Measurements from ENCODE around the gene CHCHD6.
A peak's percentile ranks its signal among the peaks of the same experiment; 100 is the strongest.

CHCHD6 gene

DNA sequence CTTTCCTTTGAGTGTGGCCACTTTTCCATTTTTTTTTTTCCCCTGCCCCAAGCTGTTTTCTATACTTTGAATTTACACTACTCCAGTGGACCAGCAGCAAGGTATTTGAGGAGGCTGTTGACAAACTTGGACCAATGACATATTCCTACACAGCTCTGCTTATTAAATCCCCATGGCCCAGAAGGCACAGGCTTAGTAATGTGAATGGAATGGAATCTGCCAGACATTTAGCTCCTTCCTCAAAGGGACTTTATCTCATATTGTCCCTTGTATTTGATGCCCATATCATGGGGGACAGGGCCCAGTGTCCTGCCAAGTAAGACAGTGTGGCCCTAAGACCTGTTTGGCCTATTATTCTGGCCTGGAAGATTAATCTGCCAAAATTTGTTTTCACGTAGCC, 107.5 kb downstream of the CHCHD6 start:
- peaks cover 9% of the 10 kb centered on the region for H3K4me1 ChIP-seq (ENCODE audit: control insufficient read depth, insufficient read depth, low read length)
- H3K9ac ChIP-seq (ENCODE audit: low read depth, low read length), result no peak overlapping the region

GRCh38 chr3:126816298-126816697, 112.3 kb downstream of the CHCHD6 start:
- no peak overlapping the region for H3K4me3 ChIP-seq (ENCODE audit: low read depth, low read length)
- peak overlapping the region; percentile 42 for H3K27ac ChIP-seq (ENCODE audit: low read depth, low read length)
- no peaks in the 10 kb centered on the region for H3K36me3 ChIP-seq (ENCODE audit: control insufficient read depth, insufficient read depth, low read length)
- no peaks in the 10 kb centered on the region for H3K27me3 ChIP-seq (ENCODE audit: control insufficient read depth, insufficient read depth, low read length)
- H3K9ac ChIP-seq (ENCODE audit: low read depth, low read length), result no peak overlapping the region
- peaks cover 25% of the 10 kb centered on the region for H3K4me1 ChIP-seq (ENCODE audit: control insufficient read depth, insufficient read depth, low read length)
- H3K9me3 ChIP-seq (ENCODE audit: control insufficient read depth, insufficient read depth, low read length), result no peaks in the 10 kb centered on the region

More for the DNA sequence above, 107.5 kb downstream of the CHCHD6 start:
- Histone ChIP-seq H3K27ac (ENCODE audit: low read depth, low read length) (no peak overlapping the region), H3K27me3 (ENCODE audit: control insufficient read depth, insufficient read depth, low read length) (no peaks in the 10 kb centered on the region), H3K4me3 (ENCODE audit: low read depth, low read length) (no peak overlapping the region), H3K36me3 (ENCODE audit: control insufficient read depth, insufficient read depth, low read length) (no peaks in the 10 kb centered on the region), H3K9me3 (ENCODE audit: control insufficient read depth, insufficient read depth, low read length) (no peaks in the 10 kb centered on the region)

DNA sequence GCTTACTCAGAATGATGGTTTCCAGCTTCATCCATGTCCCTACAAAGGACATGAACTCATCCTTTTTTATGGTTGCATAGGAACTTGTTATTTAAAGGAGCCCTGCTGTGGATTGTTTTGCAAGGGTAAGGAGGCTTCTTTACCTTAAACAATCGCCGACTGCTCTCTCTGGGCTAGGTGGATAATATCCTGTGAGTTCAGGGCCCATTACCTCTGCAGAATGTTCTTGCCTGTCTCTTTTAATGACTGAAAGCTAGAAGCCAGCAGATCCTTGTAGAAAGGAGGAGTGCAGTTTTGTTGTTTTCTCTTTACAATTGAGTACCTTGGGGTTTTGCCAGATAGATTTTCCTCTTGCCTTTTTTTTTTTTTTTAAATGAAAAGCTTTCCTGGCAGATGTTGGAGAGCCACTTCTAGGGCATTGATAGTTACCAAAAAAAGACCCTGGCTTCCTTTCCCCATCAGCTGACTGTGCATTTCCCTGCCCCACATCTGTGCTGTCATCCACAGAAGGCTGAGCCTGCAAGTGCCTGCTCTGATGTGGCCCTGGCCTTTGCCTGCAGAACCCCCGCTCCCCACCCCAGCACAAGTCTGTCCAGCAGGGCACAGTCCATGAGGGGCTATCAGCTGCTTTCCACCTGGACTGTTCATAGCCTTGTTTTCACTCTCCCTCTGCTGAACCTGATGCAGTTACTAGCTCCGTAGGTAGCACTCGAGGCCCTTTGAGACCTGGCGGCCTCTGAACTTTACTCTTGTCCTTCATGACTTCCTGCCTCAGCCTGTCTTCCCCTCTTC, 113.1 kb downstream of the CHCHD6 start:
- peak overlapping the region; percentile 35 for H3K27ac ChIP-seq (ENCODE audit: low read depth, low read length)
- no peaks in the 10 kb centered on the region for H3K36me3 ChIP-seq (ENCODE audit: control insufficient read depth, insufficient read depth, low read length)
- no peaks in the 10 kb centered on the region for H3K9me3 ChIP-seq (ENCODE audit: control insufficient read depth, insufficient read depth, low read length)
- H3K27me3 ChIP-seq (ENCODE audit: control insufficient read depth, insufficient read depth, low read length), result no peaks in the 10 kb centered on the region
- peak overlapping the region; percentile 34; the same call in 1 of the 2 replicates for H3K4me3 ChIP-seq (ENCODE audit: low read depth, low read length)
- no peak overlapping the region for H3K9ac ChIP-seq (ENCODE audit: low read depth, low read length)
- peaks cover 25% of the 10 kb centered on the region for H3K4me1 ChIP-seq (ENCODE audit: control insufficient read depth, insufficient read depth, low read length)

- no peak overlapping the region for H3K9ac ChIP-seq (ENCODE audit: low read depth, low read length)
- H3K27ac ChIP-seq (ENCODE audit: low read depth, low read length), result no peak overlapping the region
- no peaks in the 10 kb centered on the region for H3K9me3 ChIP-seq (ENCODE audit: control insufficient read depth, insufficient read depth, low read length)
- H3K27me3 ChIP-seq (ENCODE audit: control insufficient read depth, insufficient read depth, low read length), result no peaks in the 10 kb centered on the region
- H3K4me3 ChIP-seq (ENCODE audit: low read depth, low read length), result no peak overlapping the region
- peaks cover 25% of the 10 kb centered on the region for H3K4me1 ChIP-seq (ENCODE audit: control insufficient read depth, insufficient read depth, low read length)
- no peaks in the 10 kb centered on the region for H3K36me3 ChIP-seq (ENCODE audit: control insufficient read depth, insufficient read depth, low read length)
Measured at GRCh38 chr3:126817781-126818180, 113.7 kb downstream of the CHCHD6 start.

DNA sequence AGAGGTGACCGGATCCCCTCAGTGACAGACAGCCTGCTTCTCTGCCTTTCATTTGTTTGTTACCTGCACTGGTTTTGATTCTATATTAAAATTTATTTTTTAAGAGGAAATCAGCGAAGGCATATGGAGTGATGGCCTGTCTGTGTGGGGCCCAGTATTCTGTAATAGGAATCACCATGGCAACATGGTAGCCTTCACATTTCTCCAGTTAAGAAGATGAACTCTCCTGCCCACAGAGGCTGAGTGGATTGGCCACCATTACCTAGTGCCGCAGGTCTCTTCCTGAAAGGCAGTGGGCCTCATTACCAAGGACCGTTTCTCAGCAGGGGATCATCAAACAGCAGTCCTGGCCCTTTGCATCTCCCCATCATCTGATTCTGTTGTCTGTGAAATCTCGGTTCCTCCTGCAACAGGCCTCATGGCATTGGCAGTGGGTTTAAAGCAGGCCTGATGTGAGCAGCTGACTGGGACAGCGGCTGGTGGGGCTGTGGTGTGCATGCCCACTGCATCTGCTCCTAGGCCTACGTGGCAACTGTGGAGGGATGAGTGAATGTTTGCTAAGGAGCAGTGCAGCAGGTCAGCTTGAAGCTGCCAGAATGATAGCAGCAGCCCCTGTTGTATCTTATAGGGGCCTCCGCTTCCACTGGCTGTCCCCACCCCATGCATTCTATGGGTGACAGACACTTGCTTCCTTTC, 114.5 kb downstream of the CHCHD6 start:
- H3K4me1 ChIP-seq (ENCODE audit: control insufficient read depth, insufficient read depth, low read length), result peaks cover 25% of the 10 kb centered on the region
- H3K27ac ChIP-seq (ENCODE audit: low read depth, low read length), result no peak overlapping the region
- H3K9me3 ChIP-seq (ENCODE audit: control insufficient read depth, insufficient read depth, low read length), result no peaks in the 10 kb centered on the region
- no peaks in the 10 kb centered on the region for H3K36me3 ChIP-seq (ENCODE audit: control insufficient read depth, insufficient read depth, low read length)
- H3K27me3 ChIP-seq (ENCODE audit: control insufficient read depth, insufficient read depth, low read length), result no peaks in the 10 kb centered on the region
- no peak overlapping the region for H3K4me3 ChIP-seq (ENCODE audit: low read depth, low read length)
- H3K9ac ChIP-seq (ENCODE audit: low read depth, low read length), result no peak overlapping the region

DNA sequence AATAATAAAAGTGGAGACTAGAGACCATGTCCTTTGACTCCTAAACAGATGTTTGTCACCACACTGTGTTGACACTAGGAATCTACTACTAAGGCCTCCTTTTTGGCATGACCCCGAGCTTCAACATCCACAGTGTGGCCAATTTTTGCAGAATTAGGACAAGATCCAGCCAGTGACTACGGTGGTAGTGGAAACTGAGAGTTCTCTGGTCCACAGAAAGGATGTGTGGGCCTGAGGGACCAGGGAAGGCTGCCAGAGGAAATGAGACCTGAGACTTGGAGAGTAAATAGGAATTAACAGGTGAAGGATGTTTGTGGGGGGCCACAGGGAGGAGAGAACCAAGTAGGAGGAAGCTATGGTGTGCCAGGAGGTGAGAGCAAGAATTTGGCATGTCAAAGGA, 122.7 kb downstream of the CHCHD6 start:
- Histone ChIP-seq H3K9me3 (ENCODE audit: control insufficient read depth, insufficient read depth, low read length) (no peaks in the 10 kb centered on the region), H3K4me1 (ENCODE audit: control insufficient read depth, insufficient read depth, low read length) (no peaks in the 10 kb centered on the region), H3K27ac (ENCODE audit: low read depth, low read length) (no peak overlapping the region), H3K36me3 (ENCODE audit: control insufficient read depth, insufficient read depth, low read length) (no peaks in the 10 kb centered on the region), H3K9ac (ENCODE audit: low read depth, low read length) (no peak overlapping the region), H3K27me3 (ENCODE audit: control insufficient read depth, insufficient read depth, low read length) (no peaks in the 10 kb centered on the region), H3K4me3 (ENCODE audit: low read depth, low read length) (no peak overlapping the region)

GRCh38 chr3:126827121-126827520, 123.1 kb downstream of the CHCHD6 start:
- Histone ChIP-seq H3K27me3 (ENCODE audit: control insufficient read depth, insufficient read depth, low read length) (no peaks in the 10 kb centered on the region), H3K4me3 (ENCODE audit: low read depth, low read length) (no peak overlapping the region), H3K9me3 (ENCODE audit: control insufficient read depth, insufficient read depth, low read length) (no peaks in the 10 kb centered on the region), H3K4me1 (ENCODE audit: control insufficient read depth, insufficient read depth, low read length) (no peaks in the 10 kb centered on the region), H3K36me3 (ENCODE audit: control insufficient read depth, insufficient read depth, low read length) (no peaks in the 10 kb centered on the region), H3K27ac (ENCODE audit: low read depth, low read length) (no peak overlapping the region), H3K9ac (ENCODE audit: low read depth, low read length) (no peak overlapping the region)

DNA sequence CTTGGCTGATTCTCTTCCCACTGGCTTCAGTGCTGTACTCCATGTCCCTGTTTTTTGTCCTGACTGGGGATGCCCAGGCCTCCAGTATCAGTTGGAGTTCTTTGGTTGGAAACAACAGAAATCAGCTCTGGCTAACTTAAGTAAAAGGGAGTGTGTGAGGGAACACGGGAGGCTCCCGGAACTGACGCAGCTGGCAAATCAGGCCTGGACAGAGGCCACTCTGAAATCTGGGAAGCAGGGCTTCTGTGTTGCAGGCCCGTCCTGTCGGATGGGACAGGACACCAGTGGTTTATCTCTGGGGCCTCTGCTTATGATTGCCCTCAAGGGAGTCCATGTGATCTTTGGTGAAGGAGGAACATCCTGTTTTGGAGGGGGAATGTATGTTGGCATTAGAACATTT, 124.3 kb downstream of the CHCHD6 start:
- H3K9ac ChIP-seq (ENCODE audit: low read depth, low read length), result no peak overlapping the region
- H3K27ac ChIP-seq (ENCODE audit: low read depth, low read length), result no peak overlapping the region
- H3K27me3 ChIP-seq (ENCODE audit: control insufficient read depth, insufficient read depth, low read length), result no peaks in the 10 kb centered on the region
- H3K4me1 ChIP-seq (ENCODE audit: control insufficient read depth, insufficient read depth, low read length), result no peaks in the 10 kb centered on the region
- H3K9me3 ChIP-seq (ENCODE audit: control insufficient read depth, insufficient read depth, low read length), result no peaks in the 10 kb centered on the region
- H3K4me3 ChIP-seq (ENCODE audit: low read depth, low read length), result no peak overlapping the region
- no peaks in the 10 kb centered on the region for H3K36me3 ChIP-seq (ENCODE audit: control insufficient read depth, insufficient read depth, low read length)

GRCh38 chr3:126832933-126833332, 128.9 kb downstream of the CHCHD6 start:
- Histone ChIP-seq H3K4me3 (ENCODE audit: low read depth, low read length) (no peak overlapping the region), H3K4me1 (ENCODE audit: control insufficient read depth, insufficient read depth, low read length) (no peaks in the 10 kb centered on the region), H3K36me3 (ENCODE audit: control insufficient read depth, insufficient read depth, low read length) (no peaks in the 10 kb centered on the region), H3K27me3 (ENCODE audit: control insufficient read depth, insufficient read depth, low read length) (no peaks in the 10 kb centered on the region), H3K9ac (ENCODE audit: low read depth, low read length) (no peak overlapping the region), H3K9me3 (ENCODE audit: control insufficient read depth, insufficient read depth, low read length) (no peaks in the 10 kb centered on the region), H3K27ac (ENCODE audit: low read depth, low read length) (no peak overlapping the region)

DNA sequence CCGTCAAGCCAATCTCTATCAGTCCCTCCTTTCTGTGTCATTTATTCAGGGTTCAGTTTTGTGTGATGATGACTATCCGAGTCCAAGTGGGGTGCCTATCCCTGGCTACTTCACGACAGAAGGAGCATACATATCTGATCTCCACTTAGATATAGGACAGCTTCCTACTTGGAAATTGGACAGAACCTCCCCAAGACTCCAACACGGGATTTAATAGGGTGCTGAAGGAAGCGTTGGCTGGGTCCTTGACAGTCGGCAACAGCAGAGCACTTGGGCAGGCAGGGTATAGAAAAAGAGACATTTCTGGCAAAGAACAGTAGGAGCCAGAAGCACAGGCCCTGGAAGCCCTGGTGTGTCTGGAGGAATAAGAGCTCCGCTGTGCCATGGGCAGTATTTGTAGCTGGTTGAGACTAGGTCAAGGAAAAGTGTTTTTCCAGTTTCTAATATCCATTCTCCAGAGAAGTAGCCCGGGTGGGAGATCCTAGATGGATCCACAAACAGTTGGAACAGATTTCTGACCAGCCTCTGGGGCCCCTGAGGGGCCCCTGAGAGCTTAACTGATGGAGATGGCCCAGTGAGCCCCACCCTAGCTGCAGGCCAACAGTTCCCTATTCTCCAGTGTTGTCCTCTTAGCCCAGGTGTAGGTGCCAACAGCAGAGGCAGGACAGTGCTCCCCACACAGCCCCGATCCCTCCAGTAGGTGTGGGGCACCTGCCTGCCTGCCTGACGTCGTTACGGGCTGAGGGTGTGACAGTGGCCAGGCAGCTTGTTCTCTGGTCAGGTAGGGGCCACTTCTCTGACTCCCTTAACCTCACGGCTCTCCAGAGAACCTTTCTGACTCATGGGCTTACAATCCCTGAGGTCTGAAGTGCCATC, 130.8 kb downstream of the CHCHD6 start:
- Histone ChIP-seq H3K27ac (ENCODE audit: low read depth, low read length) (peak overlapping the region; percentile 27), H3K4me3 (ENCODE audit: low read depth, low read length) (no peak overlapping the region), H3K36me3 (ENCODE audit: control insufficient read depth, insufficient read depth, low read length) (no peaks in the 10 kb centered on the region), H3K9ac (ENCODE audit: low read depth, low read length) (no peak overlapping the region), H3K9me3 (ENCODE audit: control insufficient read depth, insufficient read depth, low read length) (no peaks in the 10 kb centered on the region), H3K27me3 (ENCODE audit: control insufficient read depth, insufficient read depth, low read length) (no peaks in the 10 kb centered on the region), H3K4me1 (ENCODE audit: control insufficient read depth, insufficient read depth, low read length) (no peaks in the 10 kb centered on the region)

All from HUES48 (cell line).